ENCODE measurements around the gene NAA15. TPM values are rescaled to one million over a fixed set of nuclear protein-coding genes. Genes with fewer than 3 reads are reported as not detected.
"Not testable (repeated sequence)": the region's sequence is repeated elsewhere in the genome, so short reads cannot be mapped to it uniquely, and the experiment has no call there.

Gene NAA15
- total RNA-seq, 1 donor from 2014 or later, result 23.7 TPM

GRCh38 chr4:139299536-139299935 is 1.8 kb upstream of the NAA15 start:
- no peak for DNase-seq

- DNase-seq, result peak; percentile 76
These were observed 733 bp upstream of the NAA15 start for GRCh38 chr4:139300431-139301112.

DNA sequence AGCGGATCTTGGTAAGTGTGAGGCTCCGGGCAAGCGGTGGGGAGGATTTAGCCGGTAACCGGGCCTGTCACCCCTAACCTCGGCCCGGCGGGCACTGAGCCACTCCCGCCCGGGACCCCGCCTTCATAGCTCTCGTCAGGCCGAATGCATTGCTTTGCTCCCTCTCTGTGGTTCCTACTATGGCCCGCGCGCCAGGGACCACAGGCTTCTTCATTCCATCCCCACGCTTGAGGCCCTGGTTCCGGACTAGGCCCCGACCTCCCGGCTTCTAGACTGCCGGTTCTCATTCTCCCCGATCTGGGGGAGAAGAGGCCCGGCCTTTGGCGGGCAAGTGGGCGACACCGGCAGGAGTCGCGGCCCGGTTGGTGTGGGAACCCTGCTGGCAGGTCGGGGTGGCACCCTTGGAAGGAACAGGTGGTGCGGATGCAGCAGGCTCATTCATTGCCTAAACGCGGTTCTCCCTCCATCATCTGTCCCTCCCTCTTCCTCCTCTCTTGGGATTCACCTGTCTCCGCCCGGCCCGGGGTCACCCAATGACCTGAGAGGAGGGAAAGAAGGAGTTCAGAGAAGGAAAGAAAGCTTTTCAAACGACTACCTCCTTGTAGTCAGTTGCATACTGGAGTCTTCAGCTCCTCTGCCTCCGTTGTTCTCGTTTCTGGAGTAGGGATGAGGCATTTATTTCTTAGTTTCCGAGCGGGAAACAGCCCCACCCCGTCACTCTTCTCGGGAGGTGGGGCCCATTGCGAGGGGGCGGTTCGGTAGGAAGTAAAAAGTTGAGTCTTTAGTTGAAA is 711 bp downstream of the NAA15 start, which contains the start of gene NDUFC1:
Gene NDUFC1, minus strand, starts transcription at position 657 of the 791 bp plus-strand sequence. CDS start 6,679 bp downstream, outside the sequence.
- peak; percentile 67 for DNase-seq

GRCh38 chr4:139304920-139305319 is 3.6 kb downstream of the NAA15 start:
- DNase-seq, result no peak

DNA sequence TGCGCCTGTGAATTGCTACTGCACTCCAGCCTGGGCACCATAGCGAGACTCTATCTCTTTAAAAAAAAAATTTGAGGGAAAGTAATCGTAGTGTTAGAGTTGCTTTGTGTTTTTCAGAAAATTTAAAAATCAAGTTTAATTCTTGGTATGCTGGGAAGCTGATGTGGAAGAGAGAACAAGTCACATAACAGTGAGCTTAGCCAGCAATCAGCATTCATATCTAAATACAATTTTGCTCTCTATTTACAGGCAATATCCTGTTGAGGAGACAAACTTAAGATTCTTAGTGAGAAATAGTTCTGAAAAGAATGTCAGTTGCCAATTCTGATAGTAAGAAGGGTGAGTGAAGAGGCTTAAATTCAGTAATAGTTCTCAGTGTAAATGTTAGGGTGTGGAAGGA is 10.6 kb downstream of the NAA15 start:
- DNase-seq, result no peak

- DNase-seq, result no peak
These were observed 11.4 kb downstream of the NAA15 start for GRCh38 chr4:139312552-139313332.

GRCh38 chr4:139313414-139313813 is 12.1 kb downstream of the NAA15 start:
- DNase-seq, result not testable (repeated sequence)

- no peak for DNase-seq
These were observed 12.9 kb downstream of the NAA15 start for GRCh38 chr4:139314047-139314800.

- no peak for DNase-seq
These were observed 13.9 kb downstream of the NAA15 start for GRCh38 chr4:139315221-139315675.

DNA sequence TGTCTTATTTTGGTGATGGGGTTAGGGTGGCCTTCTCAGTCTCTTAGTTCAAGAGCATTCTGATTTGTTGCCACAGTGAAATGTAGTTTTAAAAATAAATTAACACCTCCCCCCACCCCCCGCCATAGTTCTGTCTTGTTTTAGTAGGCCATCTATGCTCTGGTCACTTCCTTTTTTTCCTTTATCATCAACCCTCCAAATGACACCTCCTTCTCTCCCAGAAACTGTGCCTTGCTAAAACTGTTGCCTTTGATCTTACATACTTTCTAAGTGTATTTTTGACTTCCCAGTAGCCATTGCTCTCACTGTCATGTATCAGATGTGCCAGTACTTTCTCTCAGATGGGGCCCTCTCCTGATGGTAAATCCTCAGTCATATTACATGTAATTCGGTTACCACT is 15.4 kb downstream of the NAA15 start:
- DNase-seq, result no peak

DNA sequence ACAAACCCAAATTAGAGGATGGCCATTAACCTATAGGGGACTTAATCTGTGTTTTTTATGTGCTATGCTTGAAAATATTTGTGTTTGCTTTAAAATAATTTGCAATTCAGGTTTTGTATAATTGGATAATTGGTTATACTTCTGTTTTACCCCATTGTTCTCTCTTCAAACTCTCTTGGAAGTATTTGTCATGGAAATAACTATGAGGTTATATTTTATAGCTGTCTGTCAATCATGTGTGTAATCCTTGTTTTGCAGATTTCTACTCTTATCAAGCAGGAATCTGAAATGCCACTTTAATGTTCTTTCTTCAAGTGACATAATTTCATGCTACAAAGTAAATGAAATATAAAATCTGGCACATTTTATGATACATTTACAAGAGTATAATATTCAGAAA is 16.3 kb downstream of the NAA15 start:
- no peak for DNase-seq

- no peak for DNase-seq
These were observed 18.3 kb downstream of the NAA15 start for GRCh38 chr4:139319571-139319970.

DNA sequence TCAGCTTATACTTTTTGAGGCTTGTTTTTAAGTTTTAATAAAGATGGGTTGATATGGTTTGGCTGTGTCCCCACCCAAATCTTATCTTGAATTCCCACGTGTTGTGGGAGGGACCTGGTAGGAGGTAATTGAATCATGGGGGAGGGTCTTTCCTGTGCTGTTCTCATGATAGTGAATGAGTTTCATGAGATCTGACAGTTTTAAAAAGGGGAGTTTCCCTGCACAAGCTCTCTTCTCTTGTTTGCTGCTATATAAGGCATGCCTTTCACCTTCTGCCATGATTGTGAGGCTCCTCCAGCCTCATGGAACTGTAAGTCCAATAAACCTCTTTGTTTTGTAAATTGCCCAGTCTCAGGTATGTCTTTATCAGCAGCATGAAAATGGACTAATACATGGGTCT is 20.8 kb downstream of the NAA15 start:
- not testable (repeated sequence) for DNase-seq

DNA sequence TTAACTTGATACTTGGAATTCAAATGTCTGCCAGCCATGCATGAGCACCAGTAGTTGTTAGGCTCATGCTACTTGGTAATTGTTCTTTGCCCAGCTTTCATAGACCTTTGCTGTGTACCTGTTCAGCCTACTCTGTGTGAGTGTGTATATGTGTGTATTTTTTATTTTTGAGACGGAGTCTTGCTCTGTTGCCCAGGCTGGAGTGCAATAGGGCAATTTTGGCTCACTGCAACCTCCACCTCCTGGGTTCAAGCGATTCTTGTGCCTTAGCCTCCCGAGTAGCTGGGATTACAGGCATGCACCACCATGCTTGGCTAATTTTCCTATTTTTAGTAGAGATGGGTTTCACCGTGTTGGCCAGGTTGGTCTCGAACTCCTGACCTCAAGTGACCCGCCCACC is 21.2 kb downstream of the NAA15 start:
- not testable (repeated sequence) for DNase-seq

DNA sequence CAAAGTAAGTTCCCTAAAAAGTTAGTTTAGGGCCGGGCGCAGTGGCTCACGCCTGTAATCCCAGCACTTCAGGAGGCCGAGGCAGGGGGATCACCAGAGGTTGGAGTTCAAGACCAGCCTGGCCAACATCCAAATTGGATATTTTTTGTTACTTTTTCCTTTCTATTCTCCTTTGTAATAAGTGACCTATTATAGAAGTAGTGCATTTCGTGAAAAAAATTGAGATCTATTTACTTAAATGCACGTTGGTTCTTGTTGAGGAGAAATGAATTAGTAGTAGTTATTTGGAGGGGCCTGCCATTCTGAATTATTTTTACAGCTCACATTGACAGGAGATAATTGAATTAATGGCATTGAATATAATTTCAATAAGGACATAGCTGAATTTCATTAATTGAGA is 23.3 kb downstream of the NAA15 start:
- no peak for DNase-seq

DNA sequence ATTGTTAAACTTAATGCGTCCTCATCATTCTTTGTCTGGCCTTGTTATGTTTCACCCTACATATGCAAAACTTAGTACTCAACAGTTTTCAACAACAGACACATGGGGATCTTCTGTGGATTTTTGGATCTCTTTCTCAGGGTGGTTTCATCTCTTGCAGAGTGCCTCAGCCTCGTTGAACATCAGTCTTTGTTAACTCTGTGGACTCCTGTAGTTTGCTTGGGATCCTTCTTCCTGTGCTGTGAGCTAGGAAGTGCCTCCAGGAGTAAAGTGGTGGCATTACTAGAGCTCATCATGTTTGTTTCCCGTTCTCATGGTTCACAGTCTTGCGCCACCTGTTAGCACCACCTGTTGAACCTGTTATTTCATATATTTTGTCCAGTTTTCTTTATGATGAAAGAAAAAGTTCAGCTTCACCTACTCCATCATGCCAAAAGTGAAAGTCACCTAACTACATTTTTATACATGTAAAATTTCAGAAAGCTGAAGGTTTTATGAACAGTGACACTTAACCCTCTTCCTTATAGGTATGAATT is 28.4 kb downstream of the NAA15 start:
- DNase-seq, result no peak

GRCh38 chr4:139330283-139330682 is 29.0 kb downstream of the NAA15 start:
- no peak for DNase-seq

GRCh38 chr4:139331185-139331584 is 29.9 kb downstream of the NAA15 start:
- DNase-seq, result no peak

- no peak for DNase-seq
These were observed 31.7 kb downstream of the NAA15 start for GRCh38 chr4:139333046-139333445.

- DNase-seq, result no peak
These were observed 36.3 kb downstream of the NAA15 start for GRCh38 chr4:139337612-139338011.

- DNase-seq, result no peak
These were observed 60.0 kb downstream of the NAA15 start for GRCh38 chr4:139361301-139361700.
